Hepatocyte (in vitro differentiated cells): ENCODE measurements around the gene FAM168B. TPM values are rescaled to one million over a fixed set of nuclear protein-coding genes. Genes with fewer than 3 reads are reported as not detected.

Experiments
- DNase-seq: peaks from one replicate; pipeline ENCODE4 v3.0.0-alpha.2; 2016; ENCODE audit warnings: low spot score
- H2AFZ ChIP-seq: fragments of 200-600 bp; sonication (generic); 2 replicates; pipeline ENCODE4 v1.6.0; 2016; ENCODE audit warnings: antibody characterized with exemption, mild to moderate bottlenecking
- H3K27ac ChIP-seq: fragments of 200-600 bp; sonication (generic); 2 replicates; pipeline ENCODE4 v1.5.1; 2016; ENCODE audit warnings: mild to moderate bottlenecking
- H3K27me3 ChIP-seq: fragments of 200-600 bp; sonication (generic); 2 replicates; pipeline ENCODE4 v1.6.1; 2016
- H3K36me3 ChIP-seq: fragments of 200-600 bp; sonication (generic); replicated peaks from 2 replicates; pipeline ENCODE4 v1.5.1; 2016; ENCODE audit warnings: low read depth; ENCODE audit not compliant: insufficient read depth
- H3K4me1 ChIP-seq: fragments of 200-600 bp; sonication (generic); 2 replicates; pipeline ENCODE4 v1.5.1; 2016; ENCODE audit warnings: mild to moderate bottlenecking, moderate library complexity; ENCODE audit not compliant: insufficient read depth
- H3K4me2 ChIP-seq: fragments of 200-600 bp; sonication (generic); 2 replicates; pipeline ENCODE4 v1.6.0; 2016
- H3K4me3 ChIP-seq: fragments of 200-600 bp; sonication (generic); 2 replicates; pipeline ENCODE4 v1.5.1; 2016; ENCODE audit warnings: mild to moderate bottlenecking
- H3K79me2 ChIP-seq: fragments of 200-600 bp; sonication (generic); 2 replicates; pipeline ENCODE4 v1.6.0; 2017; ENCODE audit warnings: mild to moderate bottlenecking
- H3K9me2 ChIP-seq: fragments of 200-600 bp; sonication (generic); replicated peaks from 2 replicates; pipeline ENCODE4 v1.6.0; 2017; ENCODE audit warnings: mild to moderate bottlenecking; ENCODE audit not compliant: insufficient read depth
- H3K9me3 ChIP-seq: fragments of 200-600 bp; sonication (generic); 2 replicates; pipeline ENCODE4 v1.5.1; 2016; ENCODE audit warnings: low read depth, mild to moderate bottlenecking
- H4K20me1 ChIP-seq: fragments of 200-600 bp; sonication (generic); 2 replicates; pipeline ENCODE4 v1.6.0; 2016; ENCODE audit warnings: mild to moderate bottlenecking; ENCODE audit not compliant: insufficient read depth, poor library complexity, severe bottlenecking
- CTCF ChIP-seq: fragments of 200-600 bp; sonication (generic); IDR thresholded peaks from 2 replicates; pipeline ENCODE4 v1.5.1; 2016; ENCODE audit warnings: antibody characterized with exemption, mild to moderate bottlenecking; ENCODE audit not compliant: poor library complexity
- EZH2 ChIP-seq: fragments of 200-600 bp; sonication (generic); IDR thresholded peaks from 2 replicates; pipeline ENCODE4 v1.6.1; 2016; ENCODE audit warnings: antibody characterized with exemption, mild to moderate bottlenecking, borderline replicate concordance
- EZH2phosphoT487 ChIP-seq: fragments of 200-600 bp; sonication (generic); IDR thresholded peaks from one replicate; pipeline ENCODE4 v1.6.1; 2018; ENCODE audit warnings: antibody characterized with exemption, mild to moderate bottlenecking, low read depth, moderate library complexity; ENCODE audit not compliant: unreplicated experiment, severe bottlenecking
- WGBS: methylation state at CpG from one replicate; pipeline ENCODE4 v1.1.6; 2016; ENCODE audit warnings: low lambda C conversion rate; ENCODE audit errors: missing lambda C conversion rate; 5-methylcytosine and 5-hydroxymethylcytosine counted together
- polyA plus RNA-seq: library from polyadenylated mRNA; unstranded; fragments of >200 nt; fragmentation: Nextera tagmentation; extraction: Ambion mirVana; gene quantifications from 2 replicates; pipeline ENCODE4 v1.2.1, GENCODE V29; 2016
- total RNA-seq: library from RNA; depleted of rRNA; stranded (reverse); fragments of >200 nt; gene quantifications from 2 replicates; pipeline ENCODE4 v1.2.3, GENCODE V29; 2014

Gene FAM168B
- total and polyA plus RNA-seq, 2 experiments from 2014 or later = 40.0 to 123 TPM

- TF ChIP-seq EZH2phosphoT487 (no peak), CTCF (no peak), EZH2 (no peak)
- peaks cover 4% of the 10 kb centered on the region for H3K4me1 ChIP-seq
- H3K4me3 ChIP-seq = no peak overlapping the region
- no peak overlapping the region for H2AFZ ChIP-seq
- DNase-seq = no peak
- H3K9me3 ChIP-seq = no peaks in the 10 kb centered on the region
- peaks cover 8% of the 10 kb centered on the region for H3K27me3 ChIP-seq
- H3K9me2 ChIP-seq = no peaks in the 10 kb centered on the region
- no peaks in the 10 kb centered on the region for H3K36me3 ChIP-seq
- no peak overlapping the region for H3K27ac ChIP-seq
- no peaks in the 10 kb centered on the region for H4K20me1 ChIP-seq
- no peaks in the 10 kb centered on the region for H3K79me2 ChIP-seq
- H3K4me2 ChIP-seq = no peak overlapping the region
Observed at GRCh38 chr2:131014141-131014540, 79.1 kb downstream of the FAM168B start.

GRCh38 chr2:131011486-131011885, 81.8 kb downstream of the FAM168B start:
- no peak for DNase-seq
- Histone ChIP-seq H3K36me3 (no peaks in the 10 kb centered on the region), H3K27me3 (peaks cover 8% of the 10 kb centered on the region), H3K9me3 (no peaks in the 10 kb centered on the region), H4K20me1 (no peaks in the 10 kb centered on the region), H3K27ac (no peak overlapping the region), H3K9me2 (no peaks in the 10 kb centered on the region), H3K4me2 (no peak overlapping the region), H2AFZ (no peak overlapping the region), H3K4me1 (no peaks in the 10 kb centered on the region), H3K4me3 (no peak overlapping the region), H3K79me2 (no peaks in the 10 kb centered on the region)
- WGBS = 71% methylated on average over 7 of the region's 7 CpGs
- TF ChIP-seq CTCF = no peak
- TF ChIP-seq EZH2 = no peak
- no peak for TF ChIP-seq EZH2phosphoT487

GRCh38 chr2:131010566-131010965, 82.7 kb downstream of the FAM168B start:
- Histone ChIP-seq H3K9me2 (no peaks in the 10 kb centered on the region), H3K4me3 (no peak overlapping the region), H3K27me3 (peaks cover 8% of the 10 kb centered on the region), H3K9me3 (no peaks in the 10 kb centered on the region), H3K79me2 (no peaks in the 10 kb centered on the region), H3K36me3 (no peaks in the 10 kb centered on the region), H4K20me1 (no peaks in the 10 kb centered on the region), H3K27ac (no peak overlapping the region), H2AFZ (no peak overlapping the region), H3K4me1 (no peaks in the 10 kb centered on the region), H3K4me2 (no peak overlapping the region)
- WGBS = 85% methylated on average over 4 of the region's 4 CpGs
- no peak for DNase-seq
- TF ChIP-seq CTCF (no peak), EZH2phosphoT487 (no peak), EZH2 (no peak)
